Measurements from ENCODE around the gene ZBTB16.

Gene ZBTB16

GRCh38 chr11:114065094-114065493 lies 5.6 kb downstream of the ZBTB16 start:
- no peak for DNase-seq

DNA sequence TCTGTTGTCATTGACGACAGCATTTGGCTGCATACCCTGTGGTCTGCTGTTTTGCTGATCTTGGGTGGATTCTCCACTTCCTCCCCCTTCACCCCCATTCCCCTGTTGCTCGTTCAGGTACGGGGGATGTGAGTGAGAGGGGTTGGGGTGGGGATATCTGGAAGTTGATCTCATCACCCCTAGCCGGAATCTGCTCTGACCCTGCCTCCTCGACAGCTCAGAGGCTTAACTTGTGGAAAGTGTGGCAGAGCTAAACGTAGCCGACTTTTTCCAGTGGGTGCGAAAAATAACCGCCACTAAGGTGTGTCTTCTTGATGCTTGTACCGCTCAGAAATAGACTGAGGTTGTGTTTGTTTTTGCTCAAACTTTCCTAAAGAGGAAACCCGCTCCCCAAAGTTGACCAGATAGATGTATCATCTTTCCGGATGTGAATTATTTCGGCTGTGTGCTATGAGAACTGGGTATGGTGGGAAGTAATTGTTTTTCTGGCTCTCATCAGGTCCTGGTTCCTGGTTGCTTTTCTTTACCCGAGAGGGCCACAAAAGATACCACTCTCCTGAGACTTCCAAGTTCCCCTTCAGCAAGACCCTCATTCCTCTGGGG lies 6.6 kb downstream of the ZBTB16 start:
- DNase-seq = no peak

- no peak for DNase-seq
These were observed 8.8 kb downstream of the ZBTB16 start for GRCh38 chr11:114068327-114068726.

GRCh38 chr11:114070464-114071139 lies 11.1 kb downstream of the ZBTB16 start:
- no peak for DNase-seq

GRCh38 chr11:114073007-114073827 lies 13.7 kb downstream of the ZBTB16 start:
- no peak for DNase-seq

- no peak for DNase-seq
These were observed 14.4 kb downstream of the ZBTB16 start for GRCh38 chr11:114073828-114074381.

GRCh38 chr11:114074546-114075343 lies 15.2 kb downstream of the ZBTB16 start:
- DNase-seq = no peak

- no peak for DNase-seq
These were observed 15.8 kb downstream of the ZBTB16 start for GRCh38 chr11:114075344-114075610.

DNA sequence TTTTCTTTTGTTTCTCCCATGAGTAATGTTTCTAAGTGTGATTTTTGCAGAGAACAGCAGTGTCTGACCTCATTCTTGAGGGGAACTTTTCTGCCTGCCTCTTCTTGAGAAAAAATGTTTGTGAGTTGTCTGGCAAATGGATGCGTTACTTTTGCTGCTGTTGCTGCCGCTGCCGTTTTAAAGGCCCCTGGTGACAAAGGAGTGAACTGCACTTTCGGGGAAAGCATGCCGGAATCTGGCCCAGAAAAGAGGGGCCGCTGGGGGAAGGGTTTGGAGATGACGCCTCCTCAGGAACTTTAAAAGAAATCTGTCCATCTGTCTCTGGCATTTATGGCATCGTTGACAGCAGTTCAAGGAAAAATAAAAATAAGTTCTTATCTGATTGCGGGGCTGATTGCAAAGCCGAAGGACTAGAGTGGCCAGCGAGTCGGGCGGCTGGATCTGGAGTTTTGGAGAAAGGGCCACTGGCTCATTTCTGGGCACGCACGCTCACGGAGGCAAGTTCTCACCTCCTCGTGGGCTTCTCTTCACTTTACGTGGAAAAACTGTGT lies 16.5 kb downstream of the ZBTB16 start:
- no peak for DNase-seq

DNA sequence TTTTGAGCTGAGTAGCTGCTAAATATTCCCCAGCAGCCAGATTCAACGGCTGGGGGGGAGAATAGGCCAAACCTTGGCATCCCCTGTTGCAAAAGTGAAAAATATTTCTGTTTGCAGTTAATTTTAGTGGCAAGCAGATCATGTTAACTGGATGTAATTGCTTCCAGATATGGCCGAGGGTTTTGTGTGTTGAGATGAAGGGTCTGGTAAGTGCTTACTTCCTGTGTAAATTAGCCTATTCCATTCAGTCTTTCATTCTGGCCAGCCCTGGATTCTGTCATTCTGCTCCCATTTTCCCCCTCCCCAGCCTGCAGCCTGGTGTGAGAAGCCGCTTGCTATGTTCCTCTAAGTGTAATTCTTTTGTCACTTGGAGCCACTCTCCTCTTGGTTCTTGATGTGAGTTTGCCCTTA lies 17.4 kb downstream of the ZBTB16 start:
- DNase-seq = no peak

DNA sequence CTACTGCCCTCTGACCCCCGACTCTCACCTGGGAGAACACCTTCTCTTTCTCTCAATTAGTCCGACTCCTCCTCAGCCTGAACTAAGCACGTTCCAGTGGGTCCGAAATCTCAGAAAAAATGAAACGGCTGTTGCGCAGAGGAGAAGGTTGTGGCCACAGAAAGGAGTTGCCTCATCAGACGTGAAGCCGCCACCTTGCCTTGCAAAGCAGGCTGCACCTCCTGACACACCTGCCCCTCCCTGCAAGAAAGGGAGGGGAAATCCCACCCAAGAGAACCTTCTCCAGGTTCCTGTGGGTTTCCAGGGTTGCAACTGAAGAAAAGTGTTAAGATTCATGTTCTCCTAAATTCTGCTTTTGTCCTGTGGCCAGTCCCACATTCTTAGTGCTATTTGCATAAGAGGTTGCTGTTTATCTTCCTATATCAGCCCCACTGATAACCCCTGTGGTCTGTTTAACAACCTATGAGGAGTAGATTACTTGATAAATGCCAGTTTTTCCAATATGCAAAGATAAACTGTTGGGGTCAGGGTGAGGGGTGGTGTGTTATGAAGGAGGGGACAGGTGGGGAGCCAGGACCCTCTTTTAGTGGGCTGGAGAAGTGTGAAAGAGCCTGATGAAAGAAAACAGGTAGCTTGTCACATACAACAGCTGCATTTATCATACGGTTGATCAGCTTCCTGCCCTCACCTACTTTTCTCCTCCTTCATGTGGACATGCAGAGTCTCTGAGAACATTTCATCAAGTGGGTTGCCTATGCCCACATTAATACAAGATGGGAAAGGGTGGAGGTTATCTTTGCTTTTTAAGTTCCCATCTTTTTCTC lies 18.2 kb downstream of the ZBTB16 start:
- DNase-seq = no peak

GRCh38 chr11:114078423-114078822 lies 18.9 kb downstream of the ZBTB16 start:
- no peak for DNase-seq

DNA sequence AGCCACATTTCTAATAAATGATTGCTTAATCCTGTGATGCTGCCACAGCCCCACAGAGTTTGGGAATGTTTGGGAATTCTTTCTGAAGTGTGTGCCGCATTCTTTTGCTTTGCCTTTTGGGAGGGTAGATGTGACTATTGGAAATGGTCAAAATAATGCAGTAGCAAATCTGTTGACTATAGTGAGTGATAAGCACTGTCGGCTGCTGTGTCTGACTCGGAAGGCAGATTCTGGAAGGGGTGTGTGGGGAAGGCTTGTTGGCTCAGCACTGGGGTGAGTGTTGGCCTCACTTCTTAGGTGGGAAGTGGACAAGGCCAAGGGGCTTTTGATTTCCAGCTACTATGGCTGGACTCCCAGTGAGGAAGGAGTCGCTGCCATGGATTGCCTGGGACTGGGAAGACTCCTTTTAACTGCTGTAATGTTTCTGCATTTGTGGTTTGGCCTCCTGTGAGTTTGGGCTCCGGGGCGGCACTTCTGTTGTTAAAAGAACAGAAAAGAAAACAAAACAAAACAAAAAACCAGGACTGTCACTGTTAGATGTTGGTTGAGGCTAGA lies 20.1 kb downstream of the ZBTB16 start:
- DNase-seq = no peak

- DNase-seq = no peak
These were observed 20.7 kb downstream of the ZBTB16 start for GRCh38 chr11:114080219-114080618.

DNA sequence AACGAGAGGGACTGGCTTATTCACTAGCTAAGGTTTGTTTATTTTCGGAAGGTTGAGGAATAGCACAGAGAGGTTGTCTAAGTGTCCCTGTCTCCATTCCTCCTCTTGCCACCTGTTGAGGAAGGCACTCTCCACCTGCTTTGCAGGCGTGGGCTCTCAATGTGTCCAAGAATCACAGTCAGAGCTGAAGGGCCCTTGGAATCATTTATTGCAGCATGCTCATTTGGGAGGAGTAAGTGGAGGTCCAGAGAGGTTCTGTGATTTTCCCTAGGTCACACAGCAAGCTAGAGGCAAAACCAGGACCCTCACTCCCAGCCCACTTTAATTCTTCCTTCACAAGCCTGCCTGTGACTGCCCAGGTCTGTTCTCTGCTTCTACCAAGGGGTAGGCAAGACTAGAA lies 21.3 kb downstream of the ZBTB16 start:
- no peak for DNase-seq

DNA sequence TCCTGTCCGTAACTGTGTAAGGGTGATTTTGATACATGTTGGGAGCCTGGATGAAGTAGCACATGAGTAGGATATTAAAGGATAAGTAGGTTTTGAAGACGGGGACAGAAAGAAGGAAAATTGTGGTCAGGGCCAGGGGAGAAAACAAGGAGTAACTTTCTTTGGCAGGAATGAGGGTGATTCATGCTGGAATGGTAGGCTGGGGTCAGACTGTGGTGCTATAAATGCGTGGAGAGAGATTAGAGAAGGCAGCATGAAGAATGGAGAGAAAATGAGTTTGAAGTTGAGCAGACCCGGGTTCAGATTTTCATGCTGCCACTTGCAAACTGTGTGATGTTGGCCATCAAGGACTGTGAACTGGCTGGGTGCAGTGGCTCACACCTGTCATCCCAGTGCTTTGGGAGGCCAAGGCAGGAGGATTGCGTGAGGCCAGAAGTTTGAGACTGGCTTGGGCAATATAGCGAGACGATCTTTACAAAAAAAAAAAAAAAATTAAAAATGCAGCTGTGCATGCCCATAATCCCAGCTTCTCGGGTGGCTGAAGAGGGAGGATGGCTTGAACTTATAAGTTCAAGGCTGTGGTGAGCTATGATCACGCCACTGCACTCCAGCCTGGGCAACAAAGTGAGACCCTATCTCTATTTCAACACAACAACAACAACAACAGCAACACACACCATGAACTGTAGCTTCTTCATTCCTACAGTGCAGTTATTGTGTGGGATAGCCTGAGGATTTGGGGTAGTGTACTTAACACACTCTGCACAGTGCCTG lies 22.3 kb downstream of the ZBTB16 start:
- DNase-seq = no peak

DNA sequence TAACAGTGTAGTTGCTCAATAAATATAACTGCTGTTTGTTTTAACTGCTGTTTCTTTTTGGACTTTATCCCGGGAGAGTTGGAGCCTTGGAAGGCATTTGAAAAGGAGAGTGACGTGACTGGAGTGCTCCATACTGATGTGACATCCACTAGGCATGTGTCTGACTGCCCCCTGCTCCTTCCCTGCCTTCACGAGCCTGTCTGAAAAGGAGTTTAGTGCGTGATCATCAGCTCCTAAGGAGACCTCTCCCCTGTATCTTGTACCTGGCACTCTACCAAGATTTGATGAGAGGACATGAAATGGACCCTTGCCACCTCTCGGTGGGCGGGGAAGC lies 22.9 kb downstream of the ZBTB16 start:
- no peak for DNase-seq

DNA sequence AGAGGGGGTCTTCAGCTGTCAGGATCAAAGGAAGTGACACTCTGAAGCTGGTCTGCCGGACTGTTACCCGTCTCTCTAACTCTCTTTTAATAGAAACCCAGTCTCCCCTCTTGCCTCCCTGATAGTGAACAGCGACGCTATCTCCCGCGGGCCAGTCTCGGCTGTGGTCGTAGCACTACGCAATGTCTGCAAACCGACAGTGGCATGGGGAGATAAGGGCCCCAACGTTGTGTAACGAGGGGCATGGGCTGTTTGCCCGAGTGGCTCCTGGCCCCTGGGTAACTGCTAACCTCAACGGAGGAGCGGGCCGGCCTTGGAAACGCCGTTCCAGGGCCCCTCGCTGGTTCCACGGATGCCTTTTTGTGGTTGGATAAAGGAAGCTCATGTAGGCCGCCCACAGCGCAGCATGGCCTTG lies 23.3 kb downstream of the ZBTB16 start:
- no peak for DNase-seq

DNA sequence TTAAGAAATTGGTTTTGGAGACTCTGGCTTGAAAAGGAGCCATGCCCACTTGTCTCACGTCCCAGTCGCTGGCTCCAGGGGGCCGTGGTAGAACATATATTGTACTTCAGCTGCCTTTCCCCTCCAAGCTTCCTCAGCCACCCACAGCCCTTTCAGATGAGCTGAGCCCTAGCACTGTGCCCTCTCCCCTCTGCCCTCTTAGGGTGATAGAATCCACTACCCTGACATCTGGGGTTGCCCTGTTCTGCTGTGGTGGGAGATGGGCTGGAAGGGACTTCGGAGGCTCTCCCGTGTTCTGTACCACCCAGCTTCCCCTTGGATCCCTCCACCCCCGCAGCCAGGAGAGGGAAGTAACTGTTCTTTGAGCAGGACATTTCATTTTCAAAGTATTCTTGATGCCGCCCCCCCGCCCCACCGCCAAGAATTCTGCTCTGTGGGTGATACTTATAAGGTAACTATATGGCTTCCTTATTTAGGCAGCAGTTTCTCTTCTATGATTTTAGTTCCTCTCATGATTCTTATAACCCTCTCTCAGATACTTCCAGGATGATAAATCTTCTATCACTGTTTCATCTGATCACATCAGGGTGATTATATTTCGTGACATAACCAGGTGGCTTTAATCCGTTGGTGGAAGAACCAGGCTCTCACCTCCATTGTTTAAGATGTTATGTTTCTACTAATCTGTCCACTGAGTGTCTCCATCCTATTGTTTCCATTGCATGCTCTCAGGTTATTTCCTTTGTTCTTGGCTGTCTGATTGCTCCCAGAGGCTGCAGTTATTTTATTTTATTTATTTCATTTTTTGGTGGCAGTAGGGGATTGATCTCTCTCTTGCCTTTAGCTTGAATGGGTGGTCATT lies 24.1 kb downstream of the ZBTB16 start:
- DNase-seq = no peak

- DNase-seq = no peak
These were observed 24.9 kb downstream of the ZBTB16 start for GRCh38 chr11:114084414-114084813.
